Gastroesophageal sphincter (tissue), 4 donors: ENCODE results near the gene RAD51C. TPM values are rescaled to one million over a fixed set of nuclear protein-coding genes. Genes with fewer than 3 reads are reported as not detected.

Source experiments
- ATAC-seq: fragments of 150-250 bp; one replicate; pipeline ENCODE4 v1.9.1; 2016; ENCODE audit warnings: mild to moderate bottlenecking, moderate library complexity
- H3K27ac ChIP-seq, 4 donors: fragments of 200-600 bp; sonication (generic) in 3 of 4; 1 replicate in 3 of 4; 2 replicates in 1 of 4; pipeline ENCODE4 v1.5.1; 2016 to 2019
- H3K27me3 ChIP-seq: fragments of 200-600 bp; sonication (generic); one replicate; pipeline ENCODE4 v1.5.1; 2019
- H3K36me3 ChIP-seq, 2 donors: fragments of 200-600 bp; sonication (generic); one replicate each; pipeline ENCODE4 v1.5.1; 2019; ENCODE audit warnings: control low read depth in 1 of 2
- H3K4me1 ChIP-seq, 3 donors: fragments of 200-600 bp; sonication (generic); 1 replicate in 2 of 3; 2 replicates in 1 of 3; pipeline ENCODE4 v1.5.1; 2016 to 2019; ENCODE audit warnings: control low read depth in 2 of 3
- H3K4me3 ChIP-seq, 2 donors: fragments of 200-600 bp; sonication (generic); one replicate each; pipeline ENCODE4 v1.5.1; 2019; ENCODE audit warnings: mild to moderate bottlenecking in 1 of 2, moderate library complexity in 1 of 2
- H3K9me3 ChIP-seq, 3 donors: fragments of 200-600 bp; sonication (generic); one replicate each; pipeline ENCODE4 v1.5.1; 2017 to 2019; ENCODE audit warnings: control low read depth in 2 of 3
- EP300 ChIP-seq: sonication (generic); formaldehyde crosslinking; IDR thresholded peaks from one replicate; pipeline ENCODE4 v1.6.1; 2017; ENCODE audit warnings: antibody characterized with exemption, mild to moderate bottlenecking
- POLR2A ChIP-seq, 2 donors: fragments of 450-650 bp; IDR thresholded peaks; one replicate each; pipeline ENCODE4 v1.6.1; 2017; ENCODE audit warnings: antibody characterized with exemption in 2 of 2, mild to moderate bottlenecking in 2 of 2, moderate library complexity in 1 of 2
- POLR2AphosphoS5 ChIP-seq: sonication (generic); formaldehyde crosslinking; IDR thresholded peaks from one replicate; pipeline ENCODE4 v1.6.1; 2017; ENCODE audit warnings: antibody characterized with exemption
- WGBS, 2 donors: methylation state at CpG; one replicate each; pipeline ENCODE4 v1.1.5; 2018; ENCODE audit warnings: low coverage in 1 of 2; 5-methylcytosine and 5-hydroxymethylcytosine counted together
- small RNA-seq, 4 donors: library from RNA; depleted of rRNA; stranded (forward); fragments of <200 nt; gene quantifications; one replicate each; pipeline ENCODE3, GENCODE V24; 2016
- total RNA-seq, 4 donors: library from RNA; depleted of rRNA; stranded (reverse); fragments of >200 nt; gene quantifications; one replicate each; pipeline ENCODE4 v1.1.0, GENCODE V29; 2016
- TF ChIP-seq, protein P1 (sequence below), 4 experiments: fragments of 200-600 bp in 2 of 4; fragments of 450-650 bp in 2 of 4; sonication (generic) in 1 of 4; IDR thresholded peaks; one replicate each; pipeline ENCODE4 v1.5.1; 2017 to 2019; ENCODE audit warnings: antibody characterized with exemption in 4 of 4, mild to moderate bottlenecking in 2 of 4, moderate library complexity in 2 of 4

Gene RAD51C
- total RNA-seq, 4 donors from 2014 or later: 15.2 to 31.1 (median 21.1) TPM

DNA sequence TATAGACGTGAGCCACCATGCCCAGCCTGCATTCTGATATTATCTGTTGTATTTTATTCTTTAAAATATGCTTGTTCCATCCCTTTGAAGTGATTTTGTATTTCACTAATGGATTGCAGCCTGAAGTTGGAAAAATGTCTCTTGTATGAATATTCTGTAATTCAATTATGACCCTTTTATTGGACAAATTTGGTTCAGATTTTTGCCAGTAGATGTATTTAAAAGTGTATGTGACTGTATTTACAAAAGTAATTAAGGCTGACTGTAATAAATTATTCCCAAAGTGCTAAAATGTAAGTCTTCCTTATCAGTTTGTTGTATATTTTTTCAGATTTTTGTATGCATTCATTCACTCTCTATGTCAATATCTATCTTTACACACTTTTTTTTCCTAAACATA is 87.0 kb downstream of the RAD51C start:
- 25 to 75% methylated on average over 1 of the region's 1 CpG for WGBS, 2 donors
- no peak overlapping the region for H3K27ac ChIP-seq
- H3K9me3 ChIP-seq: no peaks in the 10 kb centered on the region
- H3K4me1 ChIP-seq: no peaks in the 10 kb centered on the region
- no peak overlapping the region for H3K4me3 ChIP-seq
- H3K36me3 ChIP-seq: no peaks in the 10 kb centered on the region
- no peak for ATAC-seq
- TF ChIP-seq, protein P1, sequence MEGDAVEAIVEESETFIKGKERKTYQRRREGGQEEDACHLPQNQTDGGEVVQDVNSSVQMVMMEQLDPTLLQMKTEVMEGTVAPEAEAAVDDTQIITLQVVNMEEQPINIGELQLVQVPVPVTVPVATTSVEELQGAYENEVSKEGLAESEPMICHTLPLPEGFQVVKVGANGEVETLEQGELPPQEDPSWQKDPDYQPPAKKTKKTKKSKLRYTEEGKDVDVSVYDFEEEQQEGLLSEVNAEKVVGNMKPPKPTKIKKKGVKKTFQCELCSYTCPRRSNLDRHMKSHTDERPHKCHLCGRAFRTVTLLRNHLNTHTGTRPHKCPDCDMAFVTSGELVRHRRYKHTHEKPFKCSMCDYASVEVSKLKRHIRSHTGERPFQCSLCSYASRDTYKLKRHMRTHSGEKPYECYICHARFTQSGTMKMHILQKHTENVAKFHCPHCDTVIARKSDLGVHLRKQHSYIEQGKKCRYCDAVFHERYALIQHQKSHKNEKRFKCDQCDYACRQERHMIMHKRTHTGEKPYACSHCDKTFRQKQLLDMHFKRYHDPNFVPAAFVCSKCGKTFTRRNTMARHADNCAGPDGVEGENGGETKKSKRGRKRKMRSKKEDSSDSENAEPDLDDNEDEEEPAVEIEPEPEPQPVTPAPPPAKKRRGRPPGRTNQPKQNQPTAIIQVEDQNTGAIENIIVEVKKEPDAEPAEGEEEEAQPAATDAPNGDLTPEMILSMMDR (IDR thresholded peaks at IDR 0.05): no peak
- no peak for TF ChIP-seq POLR2AphosphoS5
- no peak for TF ChIP-seq EP300
- TF ChIP-seq POLR2A (IDR thresholded peaks at IDR 0.05): no peak
- H3K27me3 ChIP-seq: no peaks in the 10 kb centered on the region

DNA sequence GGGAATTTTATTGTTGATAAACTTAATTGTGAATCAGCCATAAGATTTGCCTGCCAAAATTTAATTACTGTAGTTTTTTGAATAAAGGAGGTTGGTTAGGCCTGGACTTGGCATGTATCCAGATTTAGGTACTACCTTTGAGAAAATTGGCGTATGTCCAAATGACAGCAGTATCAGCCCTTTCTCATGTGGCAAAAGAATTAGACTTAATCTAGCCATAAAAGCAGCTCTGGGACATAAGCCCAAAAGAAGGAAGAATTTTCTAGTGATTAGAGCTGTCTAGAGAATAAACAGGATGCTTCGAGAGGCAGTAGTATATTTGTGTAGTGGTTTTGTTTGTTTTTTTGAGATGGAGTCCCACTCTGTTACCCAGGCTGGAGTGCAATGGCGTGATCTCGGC is 91.0 kb downstream of the RAD51C start:
- H3K4me3 ChIP-seq: no peak overlapping the region
- H3K27ac ChIP-seq: no peak overlapping the region
- no peak for ATAC-seq
- TF ChIP-seq POLR2AphosphoS5 (no peak), EP300 (no peak), POLR2A (IDR thresholded peaks at IDR 0.05) (no peak)
- TF ChIP-seq, protein P1 (IDR thresholded peaks at IDR 0.05): no peak
- no peaks in the 10 kb centered on the region for H3K9me3 ChIP-seq
- no peaks in the 10 kb centered on the region for H3K4me1 ChIP-seq
- WGBS, 2 donors: 48 to 63% methylated on average over 2 to 4 of the region's 4 CpGs
- no peaks in the 10 kb centered on the region for H3K36me3 ChIP-seq
- H3K27me3 ChIP-seq: no peaks in the 10 kb centered on the region

DNA sequence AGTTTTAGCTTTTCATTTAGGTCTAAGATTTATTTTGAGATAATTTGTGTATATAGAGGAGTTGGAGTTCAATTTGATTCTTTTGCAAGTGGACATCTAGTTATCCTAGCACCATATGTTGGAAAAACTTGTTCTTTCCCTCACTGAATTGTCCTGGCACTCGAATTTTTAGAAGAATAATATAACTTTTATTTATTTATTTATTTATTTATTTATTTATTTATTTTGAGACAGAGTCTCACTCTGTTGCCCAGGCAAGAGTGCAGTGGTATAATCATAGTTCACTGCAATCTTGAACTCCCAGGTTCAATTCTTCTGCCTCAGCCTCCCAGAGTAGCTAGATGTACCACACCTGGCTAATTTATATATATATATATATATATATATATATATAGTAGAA is 92.7 kb downstream of the RAD51C start:
- H3K27ac ChIP-seq: no peak overlapping the region
- 57% methylated on average over 1 of the region's 1 CpG; no CpG with 5 or more reads in 1 of the 2 donors for WGBS, 2 donors
- H3K27me3 ChIP-seq: no peaks in the 10 kb centered on the region
- no peak for ATAC-seq
- no peaks in the 10 kb centered on the region for H3K9me3 ChIP-seq
- H3K4me3 ChIP-seq: no peak overlapping the region
- no peaks in the 10 kb centered on the region for H3K4me1 ChIP-seq
- no peaks in the 10 kb centered on the region for H3K36me3 ChIP-seq
- TF ChIP-seq POLR2AphosphoS5: no peak
- no peak for TF ChIP-seq POLR2A (IDR thresholded peaks at IDR 0.05)
- TF ChIP-seq, protein P1 (IDR thresholded peaks at IDR 0.05): no peak
- TF ChIP-seq EP300: no peak

Small RNA genes lying within 50 kb of the gene (small RNA-seq; reads per million reads assigned to genes)
- 0 reads per million in 4 donors for gene AC011195.1
- 0 reads per million in 4 donors for gene AC025521.1
- gene RF00017: 0 reads per million in 4 donors
- gene RNU1-108P: 0 to 0.09 (median 0) reads per million in 4 donors
- 0 to 0.27 (median 0) reads per million in 4 donors for gene RNU1-52P
- gene RNU1-85P: 0 reads per million in 4 donors

Other genes with a start within 250 kb of the RAD51C start
- gene HSF5, start 204.2 kb upstream of the RAD51C start, total RNA-seq: under 1 TPM in 1 of 4 donors, not detected in 3; 0.13 TPM
- gene MTMR4, start 178.0 kb upstream of the RAD51C start, total RNA-seq: 10 to 100 TPM; 31.6 to 36.5 (median 35.3) TPM
- under 1 TPM; 0.05 to 0.78 (median 0.11) TPM for gene TEX14, start 557 bp upstream of the RAD51C start, total RNA-seq
- gene PPM1E, start 63.3 kb downstream of the RAD51C start, total RNA-seq: under 1 TPM; 0.35 to 0.92 (median 0.44) TPM